Ovary (tissue), 3 donors: Measurements from ENCODE around the gene KCNK4.

Experiments used
- EP300 ChIP-seq: sonication (generic); formaldehyde crosslinking; IDR thresholded peaks from one replicate; pipeline ENCODE4 v1.6.1; 2017; ENCODE audit warnings: antibody characterized with exemption
- POLR2A ChIP-seq: fragments of 450-650 bp; IDR thresholded peaks from one replicate; pipeline ENCODE4 v1.6.1; 2017; ENCODE audit warnings: antibody characterized with exemption, mild to moderate bottlenecking, moderate library complexity
- TF ChIP-seq, protein P1 (sequence below), 3 donors: fragments of 450-650 bp in 2 of 3; fragments of 200-600 bp in 1 of 3; IDR thresholded peaks; one replicate each; pipeline versions ENCODE4 v1.5.1 to v1.8.0; 2016 to 2022; ENCODE audit warnings: antibody characterized with exemption in 3 of 3, mild to moderate bottlenecking in 1 of 3
- donor health status: DM: no; HTN: no; CAD: no.

DNA sequence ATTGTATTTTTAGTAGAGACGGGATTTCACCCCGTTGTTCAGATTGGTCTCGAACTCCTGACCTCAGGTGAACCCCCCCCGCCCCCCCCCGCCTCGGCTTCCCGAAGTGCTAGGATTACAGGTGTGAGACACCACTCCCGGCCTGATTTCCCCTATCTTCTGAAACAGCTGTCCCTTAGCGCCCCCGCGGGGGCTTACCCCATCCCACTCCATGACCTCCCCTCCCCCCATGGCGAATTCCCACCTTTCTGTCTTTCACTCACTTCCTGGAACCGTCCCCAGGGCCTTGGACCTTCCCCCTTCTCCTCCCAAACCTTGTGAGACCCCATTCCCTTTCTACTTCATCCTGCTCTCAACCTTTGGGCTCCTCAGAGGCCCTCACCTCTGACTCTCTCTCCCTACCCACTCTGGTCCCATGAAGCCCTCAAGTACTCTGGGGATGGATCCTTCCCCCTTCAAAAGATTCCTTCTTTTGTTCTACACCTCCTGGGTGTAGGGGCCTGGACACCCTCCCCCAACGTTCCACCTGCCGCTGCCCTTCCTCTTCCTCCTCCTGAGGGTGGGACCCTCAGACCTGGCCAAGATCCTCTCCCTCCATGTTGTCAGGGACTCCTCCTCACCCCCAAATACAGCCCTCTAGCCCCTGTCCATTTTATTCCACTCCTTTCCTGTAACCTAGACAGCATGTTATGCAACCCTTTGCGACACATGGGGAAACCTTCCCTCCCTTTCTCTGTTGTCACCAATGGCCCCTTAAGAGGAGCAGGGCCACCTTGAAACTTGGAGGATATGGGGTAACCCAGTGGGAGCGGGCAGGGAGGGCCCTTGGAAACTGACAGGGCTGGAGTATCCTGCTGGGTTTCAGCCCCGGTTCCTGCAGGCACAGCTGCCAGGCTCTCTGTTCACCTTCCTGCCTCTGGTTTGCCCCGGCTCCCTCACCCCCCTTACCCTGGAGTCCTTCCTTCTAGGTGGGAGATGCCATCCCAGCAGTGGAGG, 28.0 kb downstream of the KCNK4 start:
- TF ChIP-seq, protein P1, sequence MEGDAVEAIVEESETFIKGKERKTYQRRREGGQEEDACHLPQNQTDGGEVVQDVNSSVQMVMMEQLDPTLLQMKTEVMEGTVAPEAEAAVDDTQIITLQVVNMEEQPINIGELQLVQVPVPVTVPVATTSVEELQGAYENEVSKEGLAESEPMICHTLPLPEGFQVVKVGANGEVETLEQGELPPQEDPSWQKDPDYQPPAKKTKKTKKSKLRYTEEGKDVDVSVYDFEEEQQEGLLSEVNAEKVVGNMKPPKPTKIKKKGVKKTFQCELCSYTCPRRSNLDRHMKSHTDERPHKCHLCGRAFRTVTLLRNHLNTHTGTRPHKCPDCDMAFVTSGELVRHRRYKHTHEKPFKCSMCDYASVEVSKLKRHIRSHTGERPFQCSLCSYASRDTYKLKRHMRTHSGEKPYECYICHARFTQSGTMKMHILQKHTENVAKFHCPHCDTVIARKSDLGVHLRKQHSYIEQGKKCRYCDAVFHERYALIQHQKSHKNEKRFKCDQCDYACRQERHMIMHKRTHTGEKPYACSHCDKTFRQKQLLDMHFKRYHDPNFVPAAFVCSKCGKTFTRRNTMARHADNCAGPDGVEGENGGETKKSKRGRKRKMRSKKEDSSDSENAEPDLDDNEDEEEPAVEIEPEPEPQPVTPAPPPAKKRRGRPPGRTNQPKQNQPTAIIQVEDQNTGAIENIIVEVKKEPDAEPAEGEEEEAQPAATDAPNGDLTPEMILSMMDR (IDR thresholded peaks at IDR 0.05) = no peak
- TF ChIP-seq POLR2A = no peak
- no peak for TF ChIP-seq EP300
